Neural progenitor cell (in vitro differentiated cells): ENCODE measurements around the gene GTF3C1. TPM values are rescaled to one million over a fixed set of nuclear protein-coding genes. Genes with fewer than 3 reads are reported as not detected.

ENCODE experiments used
- DNase-seq: peaks from one replicate; pipeline ENCODE4 v3.0.0-alpha.2; 2016; ENCODE audit warnings: low spot score
- H2AFZ ChIP-seq: fragments of 200-600 bp; sonication (generic); replicated peaks from 2 replicates; pipeline ENCODE4 v1.6.1; 2016; ENCODE audit warnings: antibody characterized with exemption
- H3F3A ChIP-seq: fragments of 200-600 bp; sonication (generic); 2 replicates; pipeline ENCODE4 v1.6.1; 2016; ENCODE audit warnings: antibody characterized with exemption, low read depth
- H3K27ac ChIP-seq: fragments of 200-600 bp; sonication (generic); 2 replicates; pipeline ENCODE4 v1.5.1; 2016; ENCODE audit warnings: mild to moderate bottlenecking
- H3K27me3 ChIP-seq: fragments of 200-600 bp; sonication (generic); 2 replicates; pipeline ENCODE4 v1.6.1; 2016; ENCODE audit warnings: mild to moderate bottlenecking, moderate library complexity
- H3K36me3 ChIP-seq: fragments of 200-600 bp; sonication (generic); 2 replicates; pipeline ENCODE4 v1.5.1; 2016
- H3K4me1 ChIP-seq: fragments of 200-600 bp; sonication (generic); 2 replicates; pipeline ENCODE4 v1.6.1; 2016; ENCODE audit warnings: mixed run types
- H3K4me2 ChIP-seq: fragments of 200-600 bp; sonication (generic); 2 replicates; pipeline ENCODE4 v1.6.1; 2016
- H3K4me3 ChIP-seq: fragments of 200-600 bp; sonication (generic); 2 replicates; pipeline ENCODE4 v1.5.1; 2016
- H3K79me2 ChIP-seq: fragments of 200-600 bp; sonication (generic); 2 replicates; pipeline ENCODE4 v1.6.1; 2016; ENCODE audit warnings: low read depth
- H3K9ac ChIP-seq: fragments of 200-600 bp; sonication (generic); 2 replicates; pipeline ENCODE4 v1.6.1; 2016
- H3K9me3 ChIP-seq: fragments of 200-600 bp; sonication (generic); 2 replicates; pipeline ENCODE4 v1.5.1; 2016; ENCODE audit warnings: low read depth
- H4K20me1 ChIP-seq: fragments of 200-600 bp; sonication (generic); 2 replicates; pipeline ENCODE4 v1.6.1; 2016; ENCODE audit warnings: low read depth
- H3K27ac Mint-ChIP-seq: 3 replicates; pipeline ENCODE4 v1.8.0; 2021; ENCODE audit warnings: mixed read lengths
- H3K27me3 Mint-ChIP-seq: 2 replicates; pipeline ENCODE4 v1.8.0; 2022; ENCODE audit warnings: low read depth, mild to moderate bottlenecking, inconsistent platforms, moderate library complexity, mixed read lengths; ENCODE audit not compliant: insufficient read depth
- H3K36me3 Mint-ChIP-seq: 3 replicates; pipeline ENCODE4 v1.8.0; 2021; ENCODE audit warnings: mixed read lengths
- H3K4me1 Mint-ChIP-seq: 3 replicates; pipeline ENCODE4 v1.8.0; 2021; ENCODE audit warnings: mixed read lengths
- H3K4me3 Mint-ChIP-seq: 3 replicates; pipeline ENCODE4 v1.8.0; 2021; ENCODE audit warnings: mild to moderate bottlenecking, moderate library complexity, mixed read lengths
- H3K9me3 Mint-ChIP-seq: 3 replicates; pipeline ENCODE4 v1.8.0; 2020; ENCODE audit warnings: mixed read lengths
- CTCF ChIP-seq: fragments of 200-600 bp; sonication (generic); IDR thresholded peaks from 2 replicates; pipeline ENCODE4 v1.5.1; 2017; ENCODE audit warnings: antibody characterized with exemption, mild to moderate bottlenecking
- EZH2 ChIP-seq: fragments of 200-600 bp; sonication (generic); IDR thresholded peaks from 2 replicates; pipeline ENCODE4 v1.6.1; 2017; ENCODE audit warnings: antibody characterized with exemption, mild to moderate bottlenecking, moderate library complexity
- EZH2phosphoT487 ChIP-seq: fragments of 200-600 bp; sonication (generic); IDR thresholded peaks from 2 replicates; pipeline ENCODE4 v1.6.1; 2017; ENCODE audit warnings: antibody characterized with exemption
- total RNA-seq: library from RNA; depleted of rRNA; stranded (reverse); fragments of >200 nt; gene quantifications from 2 replicates; pipeline ENCODE4 v1.2.3, GENCODE V29; 2015; ENCODE audit warnings: low replicate concordance

Gene GTF3C1
- total RNA-seq, 1 donor from 2014 or later: 60.9 TPM

- no peaks in the 10 kb centered on the region for H3K27me3 ChIP-seq
- no peak overlapping the region for H2AFZ ChIP-seq
- H3K27ac Mint-ChIP-seq: no peak overlapping the region
- no peak for TF ChIP-seq EZH2phosphoT487
- H3F3A ChIP-seq: no peaks in the 10 kb centered on the region
- H3K4me1 ChIP-seq: no peaks in the 10 kb centered on the region
- no peaks in the 10 kb centered on the region for H3K27me3 Mint-ChIP-seq
- no peak overlapping the region for H3K4me2 ChIP-seq
- no peaks in the 10 kb centered on the region for H3K36me3 ChIP-seq
- H3K36me3 Mint-ChIP-seq: peaks cover 53% of the 10 kb centered on the region
- H3K4me3 ChIP-seq: no peak overlapping the region
- no peaks in the 10 kb centered on the region for H3K4me1 Mint-ChIP-seq
- no peaks in the 10 kb centered on the region for H3K79me2 ChIP-seq
- H4K20me1 ChIP-seq: no peaks in the 10 kb centered on the region
- no peaks in the 10 kb centered on the region for H3K9me3 ChIP-seq
- DNase-seq: no peak
- no peak overlapping the region for H3K9ac ChIP-seq
- no peak overlapping the region for H3K4me3 Mint-ChIP-seq
- no peaks in the 10 kb centered on the region for H3K9me3 Mint-ChIP-seq
- H3K27ac ChIP-seq: no peak overlapping the region
These were observed 63.9 kb downstream of the GTF3C1 start for GRCh38 chr16:27485811-27486210.

- Histone ChIP-seq H3K4me3 (no peak overlapping the region), H3K27ac (no peak overlapping the region), H3K9me3 (no peaks in the 10 kb centered on the region), H3F3A (no peaks in the 10 kb centered on the region), H3K4me2 (no peak overlapping the region), H3K79me2 (no peaks in the 10 kb centered on the region), H2AFZ (no peak overlapping the region), H3K9ac (no peak overlapping the region), H3K4me1 (no peaks in the 10 kb centered on the region), H3K27me3 (no peaks in the 10 kb centered on the region), H4K20me1 (no peaks in the 10 kb centered on the region), H3K36me3 (no peaks in the 10 kb centered on the region)
- no peak overlapping the region for H3K4me3 Mint-ChIP-seq
- H3K9me3 Mint-ChIP-seq: no peaks in the 10 kb centered on the region
- H3K27me3 Mint-ChIP-seq: no peaks in the 10 kb centered on the region
- TF ChIP-seq EZH2phosphoT487 (no peak), CTCF (no peak), EZH2 (no peak)
- no peak for DNase-seq
- H3K36me3 Mint-ChIP-seq: peaks cover 58% of the 10 kb centered on the region
- H3K4me1 Mint-ChIP-seq: no peaks in the 10 kb centered on the region
- peak overlapping the region; percentile 26 for H3K27ac Mint-ChIP-seq
These were observed 64.6 kb downstream of the GTF3C1 start for GRCh38 chr16:27485126-27485525.

GRCh38 chr16:27483624-27484023 is 66.1 kb downstream of the GTF3C1 start:
- no peak overlapping the region for H3K9ac ChIP-seq
- DNase-seq: no peak
- Mint-ChIP-seq H3K27me3 (no peaks in the 10 kb centered on the region), H3K4me1 (no peaks in the 10 kb centered on the region), H3K27ac (no peak overlapping the region), H3K4me3 (no peak overlapping the region), H3K9me3 (no peaks in the 10 kb centered on the region), H3K36me3 (peaks cover 52% of the 10 kb centered on the region)
- no peaks in the 10 kb centered on the region for H3K4me1 ChIP-seq
- H3K4me3 ChIP-seq: no peak overlapping the region
- H3K4me2 ChIP-seq: no peak overlapping the region
- no peaks in the 10 kb centered on the region for H3F3A ChIP-seq
- H3K9me3 ChIP-seq: no peaks in the 10 kb centered on the region
- no peaks in the 10 kb centered on the region for H3K36me3 ChIP-seq
- no peaks in the 10 kb centered on the region for H3K79me2 ChIP-seq
- H4K20me1 ChIP-seq: no peaks in the 10 kb centered on the region
- no peak overlapping the region for H2AFZ ChIP-seq
- H3K27ac ChIP-seq: no peak overlapping the region
- no peaks in the 10 kb centered on the region for H3K27me3 ChIP-seq
- no peak for TF ChIP-seq CTCF
- no peak for TF ChIP-seq EZH2
- TF ChIP-seq EZH2phosphoT487: no peak

- no peaks in the 10 kb centered on the region for H3K27me3 Mint-ChIP-seq
- Histone ChIP-seq H3K27ac (no peak overlapping the region), H3K4me3 (no peak overlapping the region), H3K27me3 (no peaks in the 10 kb centered on the region), H3K9me3 (no peaks in the 10 kb centered on the region), H3K4me2 (no peak overlapping the region), H3F3A (no peaks in the 10 kb centered on the region), H3K4me1 (no peaks in the 10 kb centered on the region), H3K79me2 (no peaks in the 10 kb centered on the region), H3K9ac (no peak overlapping the region), H4K20me1 (no peaks in the 10 kb centered on the region), H2AFZ (no peak overlapping the region), H3K36me3 (no peaks in the 10 kb centered on the region)
- no peaks in the 10 kb centered on the region for H3K9me3 Mint-ChIP-seq
- peaks cover 52% of the 10 kb centered on the region for H3K36me3 Mint-ChIP-seq
- no peak overlapping the region for H3K27ac Mint-ChIP-seq
- no peak for DNase-seq
- H3K4me3 Mint-ChIP-seq: no peak overlapping the region
- TF ChIP-seq EZH2phosphoT487: no peak
- no peak for TF ChIP-seq EZH2
- TF ChIP-seq CTCF: no peak
- H3K4me1 Mint-ChIP-seq: no peaks in the 10 kb centered on the region
These were observed 66.7 kb downstream of the GTF3C1 start for GRCh38 chr16:27483088-27483437.
